AML-193 (cell line): ENCODE measurements around the gene SETD1A.
"Not testable (repeated sequence)": the region's sequence is repeated elsewhere in the genome, so short reads cannot be mapped to it uniquely, and the experiment has no call there.

Source experiments
- DNase-seq, 2 experiments: peaks; one replicate each; lab custom pipeline; 2025; lab: John Stamatoyannopoulos, UW

SETD1A gene

DNA sequence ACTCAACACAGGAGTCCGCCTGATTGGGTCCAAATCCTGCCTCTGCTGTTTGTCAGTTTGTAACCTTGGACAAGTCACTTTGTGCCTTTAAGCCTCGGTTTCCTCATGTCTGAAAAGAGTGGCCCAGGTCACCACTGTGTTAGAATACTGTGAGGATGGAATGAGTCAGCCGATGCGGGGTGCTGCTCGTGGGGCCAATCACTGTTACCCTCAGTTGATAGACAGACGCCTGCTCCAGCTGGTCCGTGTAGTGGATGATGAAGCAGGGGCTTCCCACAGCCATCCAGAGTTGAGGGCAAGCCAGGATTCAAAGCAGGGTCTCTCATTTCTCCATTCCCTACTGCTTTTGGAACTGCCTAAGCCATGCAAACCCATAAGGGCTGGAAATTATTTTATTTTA, 28.4 kb upstream of the SETD1A start:
- no peak for DNase-seq

DNA sequence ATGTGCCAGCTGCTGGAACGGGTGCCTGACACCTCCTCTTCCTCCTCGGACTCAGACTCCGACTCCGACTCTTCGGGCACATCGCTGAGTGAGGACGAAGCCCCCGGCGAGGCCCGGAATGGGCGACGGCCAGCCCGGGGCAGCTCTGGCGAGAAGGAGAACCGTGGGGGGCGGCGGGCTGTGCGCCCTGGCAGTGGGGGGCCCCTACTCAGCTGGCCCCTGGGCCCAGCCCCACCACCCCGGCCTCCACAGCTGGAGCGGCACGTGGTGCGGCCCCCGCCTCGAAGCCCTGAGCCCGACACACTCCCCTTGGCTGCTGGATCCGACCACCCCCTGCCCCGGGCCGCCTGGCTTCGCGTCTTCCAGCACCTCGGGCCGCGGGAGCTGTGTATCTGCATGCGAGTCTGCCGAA, 27.4 kb upstream of the SETD1A start:
- no peak for DNase-seq

DNA sequence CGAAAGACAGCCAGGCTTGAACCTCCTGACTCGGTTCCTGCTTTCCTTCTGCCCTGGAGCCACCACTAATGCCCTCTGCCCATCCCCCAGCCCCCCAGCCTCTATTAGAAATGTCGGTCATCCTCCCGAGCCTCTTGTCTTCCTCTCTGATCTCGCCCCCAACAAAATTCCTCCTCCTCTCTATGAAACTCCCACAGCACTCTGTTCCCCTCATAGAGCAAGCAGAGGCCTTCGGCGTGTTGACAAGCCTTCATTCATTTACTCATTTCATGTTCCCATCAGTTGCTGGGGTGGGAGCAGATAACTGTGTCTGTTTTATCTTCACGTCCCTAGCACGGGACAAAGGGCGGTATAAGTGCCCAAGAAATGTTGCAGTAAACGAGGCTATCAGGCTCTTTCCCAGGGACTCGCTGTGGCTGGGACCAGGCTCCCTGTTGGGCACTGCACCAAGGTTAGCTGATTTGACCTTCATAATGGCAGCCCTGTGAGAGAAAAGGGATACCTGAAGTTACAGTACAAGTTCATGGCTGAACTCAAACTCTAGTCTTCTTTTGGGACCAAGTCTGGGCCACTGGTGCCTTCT, 26.4 kb upstream of the SETD1A start:
- DNase-seq: no peak

DNA sequence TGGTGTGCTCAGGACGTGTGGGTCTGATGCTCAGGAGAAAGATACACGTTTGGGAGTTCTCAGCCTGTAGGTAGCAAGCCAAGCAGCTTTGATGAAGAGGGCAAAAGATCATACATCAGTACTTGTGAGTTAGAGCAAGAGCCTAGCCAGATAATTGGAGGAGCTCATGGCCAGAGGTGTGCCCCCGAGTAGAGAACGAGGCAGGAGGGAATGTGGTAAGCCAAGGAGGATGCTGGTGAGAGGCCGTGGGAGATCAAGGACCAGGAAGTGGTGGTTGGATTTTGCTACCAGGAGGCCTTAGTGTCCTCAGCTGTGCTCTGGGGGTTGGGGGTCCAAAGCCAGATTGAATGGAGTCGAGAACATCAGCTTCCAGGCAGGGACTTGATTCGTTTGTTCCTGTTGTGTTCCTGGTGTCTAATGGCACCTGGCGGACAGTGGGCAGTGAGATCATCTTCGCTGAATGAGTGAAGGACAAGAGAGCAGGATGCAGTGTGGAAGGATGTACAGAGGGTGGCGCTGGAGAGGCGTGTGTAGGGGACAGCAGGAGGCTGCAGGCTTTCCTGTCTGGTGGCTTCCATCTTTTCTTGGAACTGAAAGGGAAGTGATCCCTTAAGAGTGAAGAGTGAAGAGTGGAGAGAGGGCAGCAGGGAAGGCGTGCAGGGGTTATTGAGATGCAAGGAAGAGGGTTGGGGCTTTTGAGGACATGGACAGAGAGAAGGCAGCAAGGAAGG, 22.6 kb upstream of the SETD1A start:
- DNase-seq: peak; percentile 30 to 44

DNA sequence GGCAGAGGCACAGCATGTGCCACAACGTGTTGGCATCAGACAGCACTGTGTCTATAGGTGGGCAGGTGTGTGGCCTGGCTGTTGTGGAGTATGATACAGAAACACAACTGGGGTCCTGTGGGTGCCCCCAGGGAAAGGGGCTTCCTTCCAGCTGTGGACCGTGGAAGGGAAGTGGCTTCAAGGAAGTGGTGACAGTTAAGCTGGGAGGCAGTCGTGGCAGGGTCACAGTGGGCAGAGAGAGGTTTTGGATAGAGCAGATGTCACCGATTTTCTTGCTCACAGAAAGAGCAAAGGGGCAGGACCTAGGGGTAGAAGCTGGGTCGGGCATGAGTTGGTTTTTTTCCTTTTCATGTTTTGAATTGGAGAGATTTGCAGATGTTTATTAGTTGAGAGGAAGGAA, 19.9 kb upstream of the SETD1A start:
- DNase-seq: no peak

DNA sequence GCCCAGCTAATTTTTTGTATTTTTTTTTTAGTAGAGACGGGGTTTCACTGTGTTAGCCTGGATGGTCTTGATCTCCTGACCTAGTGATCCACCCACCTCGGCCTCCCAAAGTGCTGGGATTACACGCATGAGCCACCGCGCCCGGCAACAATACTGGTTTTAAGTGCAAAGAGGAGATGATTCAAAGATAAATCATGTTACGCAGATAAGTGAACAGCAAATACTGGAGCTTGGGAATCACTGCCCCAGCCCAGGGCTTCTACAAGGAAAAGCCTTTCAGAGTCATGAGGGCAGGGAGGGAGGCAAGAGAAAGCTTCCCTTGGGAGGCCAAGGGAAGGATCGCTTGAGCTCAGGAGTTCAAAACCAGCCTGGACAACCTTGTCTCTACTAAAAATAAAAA, 18.0 kb upstream of the SETD1A start:
- not testable (repeated sequence) for DNase-seq

DNA sequence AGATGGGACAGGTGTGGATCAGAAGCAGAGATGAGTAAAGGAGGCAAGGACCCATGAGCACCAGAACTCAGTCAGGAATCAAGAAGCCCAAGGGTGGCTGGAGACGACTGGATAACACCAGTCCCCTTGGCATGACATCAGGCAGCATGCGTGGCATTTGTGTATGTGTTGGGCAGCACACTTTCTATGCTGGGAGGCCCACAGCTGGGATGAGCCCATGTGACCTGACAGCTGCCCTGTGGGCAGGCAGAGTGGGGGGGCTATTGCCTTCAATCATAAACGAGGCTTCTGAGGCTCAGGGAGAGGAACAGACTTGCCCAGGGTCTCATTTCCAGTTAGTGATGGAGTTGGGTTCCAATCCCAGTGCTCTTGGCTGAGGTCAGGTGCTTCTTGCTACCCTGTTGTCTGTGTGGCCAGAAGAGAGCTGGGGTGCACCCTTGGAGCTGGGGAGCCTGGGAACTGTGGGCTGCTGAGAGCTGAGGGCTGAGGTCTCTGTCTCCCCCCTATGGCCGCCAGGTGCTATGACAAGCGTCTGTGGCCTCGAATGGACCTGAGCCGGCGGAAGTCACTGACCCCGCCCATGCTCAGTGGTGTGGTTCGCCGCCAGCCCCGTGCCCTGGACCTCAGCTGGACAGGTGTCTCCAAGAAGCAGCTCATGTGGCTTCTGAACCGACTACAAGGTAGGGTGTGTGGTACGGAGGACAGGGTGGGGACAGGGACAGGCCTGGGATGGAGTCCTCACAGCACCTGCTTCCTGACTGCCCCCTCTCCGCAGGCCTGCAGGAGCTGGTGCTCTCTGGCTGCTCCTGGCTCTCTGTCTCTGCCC, 15.7 kb upstream of the SETD1A start:
- DNase-seq: peak; percentile 54 to 69

DNA sequence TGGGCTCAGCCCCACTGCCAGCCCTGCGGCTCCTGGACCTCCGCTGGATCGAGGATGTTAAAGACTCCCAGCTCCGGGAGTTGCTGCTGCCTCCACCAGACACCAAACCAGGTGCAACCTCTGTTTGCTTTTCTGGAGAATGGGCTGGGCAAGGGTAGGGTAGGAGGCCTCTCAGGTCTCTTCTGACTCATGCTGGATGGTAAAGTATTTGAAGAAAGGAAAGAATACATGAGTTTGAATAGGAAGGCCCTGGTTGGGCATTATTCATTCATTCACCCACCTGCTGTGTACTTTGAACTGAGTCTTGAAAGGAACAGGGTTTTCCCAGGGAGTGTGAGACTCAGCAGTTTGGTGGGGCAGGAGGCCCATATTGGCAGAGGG, 15.1 kb upstream of the SETD1A start:
- no peak for DNase-seq

DNA sequence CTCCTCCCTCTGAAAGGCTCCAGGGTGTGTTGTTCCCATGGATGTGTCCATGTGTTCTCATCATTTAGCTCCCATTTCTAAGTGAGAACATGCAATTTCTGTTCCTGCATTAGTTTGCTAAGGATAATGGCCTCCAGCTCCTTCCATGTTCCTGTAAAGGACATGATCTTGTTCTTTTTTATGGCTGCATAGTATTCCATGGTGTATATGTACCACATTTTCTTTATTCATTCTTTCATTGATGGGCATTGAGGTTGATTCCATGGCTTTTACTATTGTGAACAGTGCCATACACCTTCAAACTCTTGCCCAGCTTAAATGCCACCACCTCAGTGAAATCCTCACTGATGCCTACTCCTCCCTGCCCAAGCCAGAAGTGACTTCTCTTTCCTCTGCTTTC, 13.2 kb upstream of the SETD1A start:
- no peak for DNase-seq

DNA sequence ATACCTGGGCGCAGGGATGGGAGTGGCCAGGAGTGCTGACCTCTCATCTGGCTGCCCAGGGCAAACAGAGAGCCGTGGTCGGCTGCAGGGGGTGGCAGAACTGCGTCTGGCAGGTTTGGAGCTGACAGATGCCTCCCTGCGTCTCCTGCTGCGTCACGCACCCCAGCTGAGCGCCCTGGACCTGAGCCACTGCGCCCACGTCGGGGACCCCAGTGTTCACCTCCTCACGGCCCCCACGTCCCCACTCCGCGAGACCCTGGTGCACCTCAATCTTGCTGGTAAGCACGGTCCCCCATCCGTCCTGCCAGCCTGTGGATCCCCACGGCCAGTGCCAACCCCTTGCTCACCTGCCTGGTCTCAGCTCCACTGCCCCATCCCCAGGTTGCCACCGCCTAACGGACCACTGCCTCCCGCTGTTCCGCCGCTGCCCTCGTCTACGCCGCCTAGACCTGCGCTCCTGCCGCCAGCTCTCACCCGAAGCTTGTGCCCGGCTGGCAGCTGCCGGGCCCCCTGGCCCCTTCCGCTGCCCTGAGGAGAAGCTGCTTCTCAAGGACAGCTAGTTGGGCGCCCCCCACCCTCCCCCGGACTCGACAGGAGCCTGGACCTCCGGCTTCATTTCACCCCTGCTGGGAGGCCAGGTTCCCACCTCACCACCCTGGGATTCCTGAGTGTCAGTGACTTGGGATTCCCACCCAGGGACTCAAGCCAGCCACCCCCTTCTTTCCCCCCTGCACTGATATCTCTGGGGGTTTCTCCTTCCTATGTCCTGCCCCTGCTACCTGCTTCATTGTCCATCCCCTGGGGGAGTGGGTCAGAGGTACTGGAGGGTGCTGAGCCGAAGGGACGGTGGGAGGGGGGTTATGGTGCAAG, 10.6 kb upstream of the SETD1A start:
- no peak for DNase-seq

DNA sequence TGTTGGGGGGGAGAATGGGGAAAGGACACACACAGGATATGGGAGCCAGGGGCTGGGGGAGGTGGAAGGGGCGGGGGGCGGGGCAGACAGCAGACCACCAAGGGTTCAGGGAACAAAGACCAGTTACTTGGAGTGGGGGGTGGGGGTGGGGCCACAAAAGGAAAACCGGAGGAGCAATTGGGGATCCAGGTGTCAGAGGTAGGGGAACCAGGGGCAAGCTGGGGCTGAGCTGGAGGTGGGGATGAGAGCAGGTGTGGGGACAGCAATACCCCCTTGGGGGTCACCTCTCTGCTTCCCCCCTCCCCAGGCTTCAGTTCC, 10.1 kb upstream of the SETD1A start:
- DNase-seq: no peak

DNA sequence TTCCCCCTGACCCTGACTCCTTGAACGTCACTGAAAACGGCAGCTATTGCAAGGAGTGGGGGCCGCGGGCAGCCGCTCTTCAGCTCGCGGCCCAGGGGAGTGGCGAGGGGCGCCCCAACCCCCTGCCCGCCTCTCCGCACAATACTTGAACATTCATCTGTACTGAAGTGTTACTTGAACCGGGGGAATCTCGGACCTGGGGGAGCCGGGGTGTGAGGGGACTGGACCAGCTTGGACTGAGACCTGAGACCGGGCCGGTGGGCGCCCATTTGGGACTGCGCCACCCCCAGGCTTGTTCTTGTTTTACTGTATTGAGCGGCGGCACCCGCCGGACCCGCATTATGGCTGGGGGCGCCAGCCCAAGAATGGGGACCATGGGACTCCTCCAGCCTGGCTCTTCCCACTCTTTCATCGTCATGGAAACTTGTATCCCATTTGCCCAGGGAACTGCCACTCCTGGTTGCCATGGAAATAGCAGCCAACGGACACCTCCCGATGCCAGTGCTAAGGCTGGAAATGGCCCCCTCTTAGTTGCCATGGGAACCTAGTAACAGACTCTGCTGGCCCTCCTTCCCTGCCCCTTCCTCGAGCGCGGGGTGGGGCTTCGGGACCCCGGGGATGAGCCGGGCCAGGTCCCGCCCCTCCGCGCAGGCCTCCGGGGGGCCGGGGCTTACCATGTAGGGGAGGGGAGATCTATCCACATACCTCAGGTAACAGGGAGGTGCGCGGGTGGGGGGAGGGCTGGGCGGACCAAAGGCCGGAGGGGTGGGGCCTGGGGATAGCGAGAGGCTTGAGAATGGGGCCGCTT, 9.5 kb upstream of the SETD1A start:
- no peak for DNase-seq

DNA sequence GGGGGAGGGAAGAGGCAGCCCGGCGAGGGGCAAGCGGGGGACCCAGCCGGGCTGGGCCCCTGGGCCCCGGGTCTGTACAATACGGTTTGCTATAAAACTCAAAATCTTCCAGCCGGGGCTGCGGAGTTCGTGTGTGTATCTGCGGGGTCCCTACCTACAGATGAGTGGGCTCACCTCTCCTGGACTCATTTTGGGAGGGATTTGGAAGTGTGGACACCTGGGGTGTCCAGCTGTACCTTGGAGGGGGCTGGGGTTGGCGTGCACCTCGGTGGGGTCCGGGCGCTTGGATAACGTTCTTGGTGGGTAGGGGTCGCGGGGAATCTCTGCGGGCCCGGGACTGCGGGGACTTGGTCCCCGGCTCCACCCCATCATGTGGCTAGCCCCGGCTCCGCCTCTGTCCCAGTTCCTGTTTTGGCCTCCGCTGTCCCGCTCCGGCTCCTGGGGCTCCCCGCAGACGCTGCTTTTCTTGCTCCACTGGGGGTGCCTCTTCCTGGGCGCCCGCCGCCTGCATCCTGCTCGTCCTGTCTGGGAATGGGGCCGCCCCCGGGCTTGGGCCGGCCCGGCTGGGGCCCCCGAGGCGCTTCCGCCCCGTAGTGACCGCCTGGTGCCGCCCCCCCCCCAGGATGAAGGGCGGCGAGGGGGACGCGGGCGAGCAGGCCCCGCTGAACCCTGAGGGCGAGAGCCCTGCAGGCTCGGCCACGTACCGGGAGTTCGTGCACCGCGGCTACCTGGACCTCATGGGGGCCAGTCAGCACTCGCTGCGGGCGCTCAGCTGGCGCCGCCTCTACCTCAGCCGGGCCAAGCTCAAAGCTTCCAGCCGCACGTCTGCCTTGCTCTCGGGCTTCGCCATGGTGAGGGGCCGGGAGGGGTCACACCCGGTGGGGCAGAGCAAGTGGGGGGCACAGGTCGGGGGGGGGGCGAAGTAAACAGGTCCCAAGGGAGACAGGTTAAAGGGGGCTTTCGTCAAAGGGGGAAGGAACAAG, 8.6 kb upstream of the SETD1A start, which contains the start of gene ORAI3:
Gene ORAI3 (plus strand): TSS at position 402 of the 983 bp plus-strand sequence. CDS start 222 bp downstream, at position 624.
- peak; percentile 76 to 80 for DNase-seq

DNA sequence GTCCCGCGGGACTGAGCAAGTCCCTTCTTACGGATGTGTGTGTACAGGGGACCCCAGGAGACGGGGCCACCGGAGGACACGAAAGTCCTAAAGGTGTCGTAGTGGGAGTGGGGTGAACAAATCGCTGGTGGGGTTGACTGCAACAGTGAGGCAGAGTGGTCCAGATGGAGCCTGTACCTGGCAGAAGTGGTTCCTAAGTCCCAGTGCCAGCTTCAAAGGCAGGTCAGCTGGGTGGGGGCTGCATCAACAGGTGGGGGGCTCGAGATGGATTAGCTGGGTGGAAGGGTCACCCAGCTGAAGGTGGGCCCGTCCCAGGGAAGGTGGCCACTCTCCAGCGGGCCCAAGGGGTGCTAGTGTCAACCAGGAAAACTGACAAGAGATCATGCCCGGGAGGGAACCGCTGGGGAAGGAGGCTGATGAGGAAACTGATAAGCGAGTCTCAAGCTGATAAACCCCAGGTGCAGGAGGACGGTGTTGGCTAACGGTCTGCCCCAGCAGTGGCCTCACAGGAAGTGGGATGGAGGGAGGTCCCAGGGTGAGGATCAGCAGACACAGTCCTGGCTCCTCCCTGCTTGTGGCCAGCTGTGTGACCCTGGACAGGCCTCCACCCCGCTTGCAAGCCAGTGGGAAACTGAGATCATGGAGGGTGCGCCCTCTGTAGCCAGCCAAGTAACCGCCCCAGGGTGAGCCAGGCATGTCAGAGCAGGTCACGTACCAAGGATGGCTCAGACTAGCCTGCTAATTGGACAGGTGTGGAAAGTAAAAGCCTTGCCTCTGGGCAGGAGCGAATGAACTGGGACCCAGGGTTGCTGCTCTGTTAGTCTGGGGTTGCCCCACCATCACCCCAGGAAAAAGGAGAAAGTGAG, 7.7 kb upstream of the SETD1A start:
- DNase-seq: peak; percentile 70 to 71

DNA sequence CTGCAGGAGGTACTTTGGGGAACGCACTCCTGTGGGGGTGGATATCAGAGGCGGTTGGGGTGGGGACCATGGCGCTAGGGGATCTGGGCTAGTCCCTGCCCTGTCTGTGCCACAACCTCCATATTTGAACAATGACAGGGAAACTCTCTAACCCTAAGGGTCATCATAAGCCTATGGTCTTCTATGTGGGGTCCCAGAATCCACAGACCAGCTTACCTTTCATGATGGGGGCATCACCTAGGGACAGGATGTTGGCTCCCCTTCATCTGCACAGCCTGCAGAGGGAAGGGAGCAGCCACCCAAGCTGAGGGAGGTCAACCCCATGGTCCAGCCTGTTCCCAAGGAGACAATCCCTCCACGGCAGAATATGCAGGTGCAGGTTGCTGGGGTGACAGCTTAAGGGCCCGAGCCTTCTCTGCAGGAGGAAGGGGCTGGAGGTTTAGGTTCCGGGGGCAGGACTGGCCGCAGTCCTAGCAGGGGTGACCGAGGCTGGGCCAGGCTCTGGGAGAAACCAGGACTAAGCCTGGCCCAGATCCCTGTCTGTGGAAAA, 7.0 kb upstream of the SETD1A start:
- no peak for DNase-seq

DNA sequence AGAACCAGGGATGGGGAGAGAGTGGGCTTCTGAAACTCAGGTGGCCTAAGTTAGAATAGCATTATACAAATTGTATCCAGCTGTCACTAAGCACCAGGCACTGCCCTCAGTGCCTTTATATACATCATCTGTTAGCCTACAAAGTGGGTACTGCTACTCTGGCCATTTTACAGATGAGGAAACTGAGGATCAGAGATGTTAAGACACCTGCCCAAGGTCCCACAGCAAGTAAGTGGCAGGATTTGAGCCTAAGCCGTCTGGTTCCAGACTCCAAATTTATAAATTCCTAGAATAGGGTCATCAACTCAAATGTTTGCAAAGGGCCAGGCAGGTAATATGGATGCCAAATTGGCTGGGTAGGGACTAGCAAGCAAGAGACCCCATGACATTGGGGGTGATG, 6.4 kb upstream of the SETD1A start:
- no peak for DNase-seq

DNA sequence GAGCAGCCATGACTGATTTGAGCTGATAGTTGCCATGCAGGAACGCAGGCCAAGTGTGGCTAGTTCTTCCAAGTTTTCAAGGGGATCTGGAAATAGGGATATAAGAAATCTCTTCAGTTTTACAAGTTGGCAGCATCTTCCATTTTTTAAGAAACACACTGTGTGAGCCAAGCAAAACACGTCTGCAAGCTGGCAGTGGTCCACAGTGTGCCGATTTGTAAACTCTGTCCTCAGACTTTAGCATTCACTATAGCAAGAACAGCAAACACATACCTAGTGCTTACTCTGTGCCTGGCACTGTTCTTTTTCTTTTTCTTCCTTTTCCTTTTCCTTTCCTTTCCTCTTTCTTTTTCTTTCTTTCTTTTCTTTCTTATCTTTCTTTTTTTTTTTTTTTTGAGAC, 5.8 kb upstream of the SETD1A start:
- no peak for DNase-seq

DNA sequence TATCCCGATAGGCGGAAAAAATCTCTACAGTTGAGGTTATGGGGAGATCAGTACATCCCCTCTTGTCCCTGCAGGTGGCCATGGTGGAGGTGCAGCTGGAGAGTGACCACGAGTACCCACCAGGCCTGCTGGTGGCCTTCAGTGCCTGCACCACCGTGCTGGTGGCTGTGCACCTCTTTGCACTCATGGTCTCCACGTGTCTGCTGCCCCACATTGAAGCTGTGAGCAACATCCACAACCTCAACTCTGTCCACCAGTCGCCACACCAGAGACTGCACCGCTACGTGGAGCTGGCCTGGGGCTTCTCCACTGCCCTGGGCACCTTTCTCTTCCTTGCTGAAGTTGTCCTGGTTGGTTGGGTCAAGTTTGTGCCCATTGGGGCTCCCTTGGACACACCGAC, 4.4 kb upstream of the SETD1A start:
- no peak for DNase-seq
